ENCODE measurements around the gene TSPEAR. TPM values are rescaled to one million over a fixed set of nuclear protein-coding genes. Genes with fewer than 3 reads are reported as not detected.

TSPEAR gene
- total and polyA plus RNA-seq, 2 of the 13 experiments (the other 11 are each of a cell fraction or from before 2014, with no cell fraction given) = 0.07 to 0.32 TPM

DNA sequence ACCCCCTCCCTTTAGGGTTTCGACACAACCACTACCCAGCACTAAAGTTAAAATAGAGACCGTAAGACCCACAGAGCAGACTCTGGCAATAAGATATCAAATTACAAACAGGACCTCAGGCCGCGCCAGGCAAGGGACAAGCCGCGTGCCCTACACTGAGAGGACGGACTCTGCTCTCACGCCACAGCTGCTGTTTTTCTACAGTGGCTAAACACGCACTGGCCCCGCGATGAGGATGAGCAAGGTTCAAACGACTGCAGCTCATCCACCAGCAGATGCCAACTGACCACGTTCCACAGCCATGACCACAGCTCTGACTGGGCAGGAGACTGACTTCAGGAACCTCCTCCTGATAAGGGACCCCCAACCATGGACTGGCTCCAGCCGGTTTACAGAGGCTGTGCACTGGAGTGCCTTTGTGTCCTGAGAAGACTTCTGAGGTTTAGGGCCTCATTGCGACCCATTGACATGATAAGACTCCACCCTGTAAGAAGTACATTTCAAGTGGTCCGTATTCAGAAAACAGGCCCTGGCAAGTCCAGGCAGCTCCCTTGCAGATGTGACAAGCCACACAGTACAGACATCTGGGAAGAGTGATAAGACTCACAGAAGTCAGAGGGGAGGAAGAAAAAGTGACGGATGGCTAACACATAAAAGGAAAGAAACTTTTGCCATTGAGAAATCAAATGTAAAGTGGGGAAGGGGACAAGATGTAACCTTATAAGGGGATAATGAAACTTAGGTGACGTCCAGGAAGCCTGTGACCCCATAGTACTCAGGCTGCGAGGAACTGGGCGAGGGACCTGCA, 117.6 kb downstream of the TSPEAR start (continued):
- TF ChIP-seq ZBTB20 (CRISPR knock-in tag; IDR thresholded peaks at IDR 0.05; ENCODE audit: borderline replicate concordance, low read depth) (peak; percentile 60; the same call in 1 of the 2 replicates), NFKBIZ (CRISPR knock-in tag; IDR thresholded peaks at IDR 0.05) (peak; percentile 68; the same call in 1 of the 2 replicates), ZNF232 (CRISPR knock-in tag; IDR thresholded peaks at IDR 0.05; ENCODE audit: borderline replicate concordance) (no peak; the same call in 1 of the 2 replicates), MATR3 (CRISPR knock-in tag; IDR thresholded peaks at IDR 0.05) (no peak), ELF4 (CRISPR knock-in tag; IDR thresholded peaks at IDR 0.05; ENCODE audit: borderline replicate concordance) (no peak), IRF2 (CRISPR knock-in tag; IDR thresholded peaks at IDR 0.05) (peak; percentile 79; the same call in 1 of the 2 replicates), MED1 (CRISPR knock-in tag; IDR thresholded peaks at IDR 0.05) (peak; percentile 96), SIX1 (CRISPR knock-in tag; IDR thresholded peaks at IDR 0.05; ENCODE audit: borderline replicate concordance) (peak; percentile 100), SOX13 (IDR thresholded peaks at IDR 0.05) (peak; percentile 18; the same call in 1 of the 2 replicates), SOX13 (CRISPR knock-in tag; conservative IDR thresholded peaks at IDR 0.05 in 1 of 2, IDR thresholded peaks at IDR 0.05 in 1 of 2) (peak in 1 of 2 experiments; percentile 58; a peak in 2 of 4 replicates), TRIM24 (CRISPR knock-in tag; IDR thresholded peaks at IDR 0.05) (peak; percentile 87), HOMEZ (CRISPR knock-in tag; IDR thresholded peaks at IDR 0.05; ENCODE audit: low read depth) (0 out of 2 replicates have a peak, but pooled peaks have one; percentile 48), ZNF639 (CRISPR knock-in tag; conservative IDR thresholded peaks at IDR 0.05) (0 out of 2 replicates have a peak, but pooled peaks have one; percentile 37), KMT2A (CRISPR knock-in tag; IDR thresholded peaks at IDR 0.05) (peak; percentile 35; the same call in 1 of the 2 replicates), ZNF772 (CRISPR knock-in tag; IDR thresholded peaks at IDR 0.05) (peak; percentile 82), CREM (IDR thresholded peaks at IDR 0.05) (no peak; the same call in 1 of the 2 replicates), CREM (CRISPR knock-in tag; IDR thresholded peaks at IDR 0.05) (no peak), ZNF724P (CRISPR knock-in tag; IDR thresholded peaks at IDR 0.05; ENCODE audit: borderline replicate concordance) (peak; percentile 91), CERS6 (CRISPR knock-in tag; IDR thresholded peaks at IDR 0.05) (no peak), ATF1 (CRISPR knock-in tag; IDR thresholded peaks at IDR 0.05) (no peak), HNF4G (IDR thresholded peaks at IDR 0.05; ENCODE audit: borderline replicate concordance, low read depth, low read length) (no peak; the same call in 1 of the 2 replicates), HNF4G (CRISPR knock-in tag; IDR thresholded peaks at IDR 0.05; ENCODE audit: borderline replicate concordance, low read depth) (peak; percentile 87; the same call in 1 of the 2 replicates), SNAPC2 (CRISPR knock-in tag; IDR thresholded peaks at IDR 0.05) (0 out of 2 replicates have a peak, but pooled peaks have one; percentile 81)
- TF ChIP-seq, protein P1, sequence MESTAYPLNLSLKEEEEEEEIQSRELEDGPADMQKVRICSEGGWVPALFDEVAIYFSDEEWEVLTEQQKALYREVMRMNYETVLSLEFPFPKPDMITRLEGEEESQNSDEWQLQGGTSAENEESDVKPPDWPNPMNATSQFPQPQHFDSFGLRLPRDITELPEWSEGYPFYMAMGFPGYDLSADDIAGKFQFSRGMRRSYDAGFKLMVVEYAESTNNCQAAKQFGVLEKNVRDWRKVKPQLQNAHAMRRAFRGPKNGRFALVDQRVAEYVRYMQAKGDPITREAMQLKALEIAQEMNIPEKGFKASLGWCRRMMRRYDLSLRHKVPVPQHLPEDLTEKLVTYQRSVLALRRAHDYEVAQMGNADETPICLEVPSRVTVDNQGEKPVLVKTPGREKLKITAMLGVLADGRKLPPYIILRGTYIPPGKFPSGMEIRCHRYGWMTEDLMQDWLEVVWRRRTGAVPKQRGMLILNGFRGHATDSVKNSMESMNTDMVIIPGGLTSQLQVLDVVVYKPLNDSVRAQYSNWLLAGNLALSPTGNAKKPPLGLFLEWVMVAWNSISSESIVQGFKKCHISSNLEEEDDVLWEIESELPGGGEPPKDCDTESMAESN (CRISPR knock-in tag; conservative IDR thresholded peaks at IDR 0.05) = no peak
- TF ChIP-seq, protein P2, sequence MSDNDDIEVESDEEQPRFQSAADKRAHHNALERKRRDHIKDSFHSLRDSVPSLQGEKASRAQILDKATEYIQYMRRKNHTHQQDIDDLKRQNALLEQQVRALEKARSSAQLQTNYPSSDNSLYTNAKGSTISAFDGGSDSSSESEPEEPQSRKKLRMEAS (IDR thresholded peaks at IDR 0.05) = peak; percentile 92
